Measurements from ENCODE around the gene GNG10. TPM values are rescaled to one million over a fixed set of nuclear protein-coding genes. Genes with fewer than 3 reads are reported as not detected.
"Not testable (repeated sequence)": the region's sequence is repeated elsewhere in the genome, so short reads cannot be mapped to it uniquely, and the experiment has no call there.

GNG10 gene
- total RNA-seq (2014; rRNA removed; shearing (Covaris generic); ENCODE audit: low replicate concordance) = 78.1 and 89.8 TPM in 2 replicates

GRCh38 chr9:111661150-111661801, at the start of gene GNG10:
TSS of gene GNG10 (plus strand) at chr9:111661605. CDS start at chr9:111661635, 30 bp downstream.
- peak; percentile 59 for DNase-seq (ENCODE audit: low read depth)

GRCh38 chr9:111613436-111614040, 47.9 kb upstream of the GNG10 start:
- in situ Hi-C loops (cut with HindIII; ENCODE audit: low pct_unique_long_range_greater_than_20kb, low sequenced_read_pairs) = no loop called here
- DNase-seq (ENCODE audit: low read depth) = no peak

More at GRCh38 chr9:111661150-111661801, at the start of gene GNG10:
- in situ Hi-C loops (cut with HindIII; ENCODE audit: low pct_unique_long_range_greater_than_20kb, low sequenced_read_pairs) = no loop called here

- in situ Hi-C loops (cut with HindIII; ENCODE audit: low pct_unique_long_range_greater_than_20kb, low sequenced_read_pairs) = no loop called here
- no peak for DNase-seq (ENCODE audit: low read depth)
Observed at GRCh38 chr9:111615928-111616327, 45.5 kb upstream of the GNG10 start.

- in situ Hi-C loops (cut with HindIII; ENCODE audit: low pct_unique_long_range_greater_than_20kb, low sequenced_read_pairs); DNase-seq (ENCODE audit: low read depth): not testable (repeated sequence)
Observed at GRCh38 chr9:111617349-111617748, 44.1 kb upstream of the GNG10 start.

GRCh38 chr9:111621895-111622480, 39.4 kb upstream of the GNG10 start:
- in situ Hi-C loops (cut with HindIII; ENCODE audit: low pct_unique_long_range_greater_than_20kb, low sequenced_read_pairs) = no loop called here
- no peak for DNase-seq (ENCODE audit: low read depth)

- in situ Hi-C loops (cut with HindIII; ENCODE audit: low pct_unique_long_range_greater_than_20kb, low sequenced_read_pairs) = no loop called here
- DNase-seq (ENCODE audit: low read depth) = peak; percentile 73
Observed at GRCh38 chr9:111622626-111623025, 38.8 kb upstream of the GNG10 start.

- DNase-seq (ENCODE audit: low read depth) = no peak
- in situ Hi-C loops (cut with HindIII; ENCODE audit: low pct_unique_long_range_greater_than_20kb, low sequenced_read_pairs) = no loop called here
Observed at GRCh38 chr9:111627260-111627963, 34.0 kb upstream of the GNG10 start.

GRCh38 chr9:111628411-111628810, 33.0 kb upstream of the GNG10 start:
- in situ Hi-C loops (cut with HindIII; ENCODE audit: low pct_unique_long_range_greater_than_20kb, low sequenced_read_pairs) = no loop called here
- no peak for DNase-seq (ENCODE audit: low read depth)

- in situ Hi-C loops (cut with HindIII; ENCODE audit: low pct_unique_long_range_greater_than_20kb, low sequenced_read_pairs) = no loop called here
- DNase-seq (ENCODE audit: low read depth) = no peak
Observed at GRCh38 chr9:111630182-111630963, 31.0 kb upstream of the GNG10 start.

GRCh38 chr9:111630964-111631213, 30.5 kb upstream of the GNG10 start:
- DNase-seq (ENCODE audit: low read depth) = no peak
- in situ Hi-C loops (cut with HindIII; ENCODE audit: low pct_unique_long_range_greater_than_20kb, low sequenced_read_pairs) = no loop called here

GRCh38 chr9:111631214-111631971, 30.0 kb upstream of the GNG10 start, which contains the start of gene DNAJC25:
TSS of gene DNAJC25 (plus strand) at chr9:111631334. CDS start at chr9:111631408, 74 bp downstream.
- DNase-seq (ENCODE audit: low read depth) = peak; percentile 94
- in situ Hi-C loops (cut with HindIII; ENCODE audit: low pct_unique_long_range_greater_than_20kb, low sequenced_read_pairs) = no loop called here

- in situ Hi-C loops (cut with HindIII; ENCODE audit: low pct_unique_long_range_greater_than_20kb, low sequenced_read_pairs) = no loop called here
- no peak for DNase-seq (ENCODE audit: low read depth)
Observed at GRCh38 chr9:111632060-111632459, 29.3 kb upstream of the GNG10 start.

GRCh38 chr9:111632695-111633388, 28.6 kb upstream of the GNG10 start:
- no peak for DNase-seq (ENCODE audit: low read depth)
- in situ Hi-C loops (cut with HindIII; ENCODE audit: low pct_unique_long_range_greater_than_20kb, low sequenced_read_pairs) = no loop called here

GRCh38 chr9:111633389-111633736, 28.0 kb upstream of the GNG10 start:
- in situ Hi-C loops (cut with HindIII; ENCODE audit: low pct_unique_long_range_greater_than_20kb, low sequenced_read_pairs) = no loop called here
- DNase-seq (ENCODE audit: low read depth) = no peak

- in situ Hi-C loops (cut with HindIII; ENCODE audit: low pct_unique_long_range_greater_than_20kb, low sequenced_read_pairs) = no loop called here
- DNase-seq (ENCODE audit: low read depth) = no peak
Observed at GRCh38 chr9:111634860-111635259, 26.5 kb upstream of the GNG10 start.

- in situ Hi-C loops (cut with HindIII; ENCODE audit: low pct_unique_long_range_greater_than_20kb, low sequenced_read_pairs) = no loop called here
- DNase-seq (ENCODE audit: low read depth) = no peak
Observed at GRCh38 chr9:111637421-111637950, 23.9 kb upstream of the GNG10 start.

- no peak for DNase-seq (ENCODE audit: low read depth)
- in situ Hi-C loops (cut with HindIII; ENCODE audit: low pct_unique_long_range_greater_than_20kb, low sequenced_read_pairs) = no loop called here
Observed at GRCh38 chr9:111644195-111644772, 17.1 kb upstream of the GNG10 start.

Data from Caki2 (cell line).